GM19240 (cell line): ENCODE data around the gene PSMB9.
"Not testable (repeated sequence)": the region's sequence is repeated elsewhere in the genome, so short reads cannot be mapped to it uniquely, and the experiment has no call there.

Experiments
- DNase-seq: peaks from one replicate; pipeline ENCODE4 v3.0.0; 2011; ENCODE audit warnings: low spot score; ENCODE audit not compliant: insufficient read length

PSMB9 gene

DNA sequence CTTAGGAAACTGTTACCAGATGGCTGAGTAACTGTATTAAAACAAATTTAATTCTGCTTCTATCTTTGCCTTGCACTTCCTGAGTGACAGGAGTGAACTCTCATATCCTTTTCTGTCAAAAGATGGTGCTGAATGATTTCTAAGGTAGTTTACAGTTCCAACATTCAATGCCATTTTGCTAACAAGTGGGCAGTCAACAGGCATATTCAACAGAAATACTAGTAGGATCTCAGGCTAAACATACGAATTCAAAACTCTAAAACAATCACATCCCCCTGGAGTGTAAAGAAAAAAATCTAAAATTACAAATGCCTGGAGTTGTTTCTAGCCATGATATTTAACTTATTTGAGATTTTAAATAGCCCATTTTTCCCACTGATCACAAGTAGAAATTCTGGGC lies 6.7 kb downstream of the PSMB9 start:
- DNase-seq: no peak

DNA sequence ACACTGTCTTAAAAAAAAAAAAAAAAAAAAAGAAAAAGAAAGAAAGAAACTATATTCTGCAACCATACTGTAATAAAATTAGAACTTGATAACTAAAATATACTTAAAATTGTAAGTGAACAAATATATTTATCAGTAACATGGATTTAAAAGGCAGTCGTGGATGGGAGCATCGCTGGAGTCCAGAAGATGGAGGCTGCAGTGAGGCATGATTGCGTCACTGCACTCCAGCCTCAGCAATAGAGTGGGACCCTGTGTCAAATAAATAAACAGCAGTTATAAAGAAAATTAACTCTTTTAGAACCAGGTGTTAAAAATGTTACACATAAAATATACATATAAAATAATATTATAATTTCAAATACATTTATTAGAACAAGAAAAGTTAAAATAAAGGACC lies 8.7 kb downstream of the PSMB9 start:
- DNase-seq: no peak

- no peak for DNase-seq
Measured at GRCh38 chr6:32865724-32866443, 11.9 kb downstream of the PSMB9 start.

DNA sequence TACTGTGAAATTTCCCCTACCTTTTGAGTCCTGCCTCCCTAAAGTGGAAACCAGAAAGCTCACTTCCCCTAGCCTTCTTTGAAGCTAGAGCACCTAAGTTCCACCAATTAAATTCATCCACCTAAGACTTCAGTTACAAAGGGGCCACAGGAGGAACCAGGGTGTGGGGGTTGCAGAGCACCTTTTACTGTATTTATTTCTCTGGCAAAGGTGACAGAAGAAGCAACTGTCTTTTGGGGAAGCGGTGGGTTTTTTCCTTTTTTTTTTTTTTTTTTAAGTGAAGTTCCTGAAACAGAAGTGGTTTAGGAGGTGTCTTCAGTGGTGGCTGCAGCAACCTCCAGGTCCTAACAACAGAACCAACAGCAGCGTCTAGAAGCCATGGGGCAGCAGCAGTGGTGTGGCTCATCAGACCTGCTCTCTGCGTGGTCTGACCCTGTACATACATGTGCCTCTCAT lies 13.1 kb downstream of the PSMB9 start:
- DNase-seq: no peak

- DNase-seq: no peak
Measured at GRCh38 chr6:32867554-32868256, 13.7 kb downstream of the PSMB9 start.

GRCh38 chr6:32868257-32868788 lies 14.3 kb downstream of the PSMB9 start:
- no peak for DNase-seq

DNA sequence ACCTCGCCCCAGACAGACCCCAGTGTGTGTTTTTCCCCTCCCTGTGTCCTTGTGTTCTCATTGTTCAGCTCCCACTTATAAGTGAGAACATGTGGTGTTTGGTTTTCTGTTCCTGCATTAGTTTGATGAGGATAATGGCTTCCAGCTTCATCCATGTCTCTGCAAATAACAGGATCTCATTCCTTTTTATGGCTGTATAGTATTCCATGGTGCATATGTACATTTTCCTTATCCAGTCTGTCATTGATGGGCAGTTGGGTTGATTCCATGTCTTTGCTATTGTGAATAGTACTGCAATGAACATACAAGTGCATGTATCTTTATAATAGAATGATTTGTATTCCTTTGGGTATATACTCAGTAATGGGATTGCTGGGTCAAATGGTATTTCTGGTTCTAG lies 20.0 kb downstream of the PSMB9 start:
- DNase-seq: not testable (repeated sequence)

GRCh38 chr6:32876603-32877002 lies 22.6 kb downstream of the PSMB9 start:
- DNase-seq: no peak

DNA sequence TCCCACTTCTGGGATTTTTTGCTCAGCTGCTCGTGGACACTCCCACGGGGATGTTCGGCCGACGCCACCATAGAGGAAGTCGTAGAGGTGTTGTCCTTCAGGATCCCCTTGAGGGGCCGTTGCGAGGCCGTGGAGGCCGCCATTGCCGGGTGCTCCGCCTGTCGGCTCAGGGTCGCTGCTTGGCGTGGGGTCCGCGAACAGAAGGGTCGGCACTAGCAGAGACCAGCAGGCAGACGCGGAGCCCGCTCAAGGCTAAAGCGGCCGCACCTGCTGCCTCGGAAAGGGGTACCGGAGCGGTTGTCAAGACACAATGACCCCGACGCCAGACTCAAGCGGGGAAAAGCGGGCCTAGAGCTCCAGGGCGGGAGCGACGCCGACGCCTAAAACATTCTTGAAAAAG lies 25.7 kb downstream of the PSMB9 start:
- DNase-seq: no peak

- not testable (repeated sequence) for DNase-seq
Measured at GRCh38 chr6:32880962-32881361, 27.0 kb downstream of the PSMB9 start.

GRCh38 chr6:32882879-32883250 lies 28.9 kb downstream of the PSMB9 start:
- DNase-seq: no peak

DNA sequence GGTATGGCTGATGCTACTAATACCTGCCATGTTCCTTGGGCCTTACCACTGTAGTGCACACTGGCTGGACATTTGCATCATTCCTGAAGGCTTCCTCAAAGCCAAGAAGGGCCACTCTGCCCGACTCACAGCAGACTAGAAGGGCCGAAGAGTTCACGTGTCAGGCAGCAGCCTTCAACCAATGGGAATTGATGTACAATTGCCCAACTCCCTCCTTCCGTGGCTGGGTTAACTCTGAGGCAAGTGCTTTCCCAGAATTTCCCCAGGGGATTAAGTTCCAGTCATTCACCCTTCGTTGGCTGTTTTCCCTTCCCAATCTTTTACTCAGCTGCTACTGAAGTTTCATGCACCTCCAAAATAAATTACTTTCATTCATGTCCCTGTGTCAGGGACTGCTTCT lies 29.8 kb downstream of the PSMB9 start:
- no peak for DNase-seq

GRCh38 chr6:32885698-32886286 lies 31.8 kb downstream of the PSMB9 start:
- DNase-seq: no peak

DNA sequence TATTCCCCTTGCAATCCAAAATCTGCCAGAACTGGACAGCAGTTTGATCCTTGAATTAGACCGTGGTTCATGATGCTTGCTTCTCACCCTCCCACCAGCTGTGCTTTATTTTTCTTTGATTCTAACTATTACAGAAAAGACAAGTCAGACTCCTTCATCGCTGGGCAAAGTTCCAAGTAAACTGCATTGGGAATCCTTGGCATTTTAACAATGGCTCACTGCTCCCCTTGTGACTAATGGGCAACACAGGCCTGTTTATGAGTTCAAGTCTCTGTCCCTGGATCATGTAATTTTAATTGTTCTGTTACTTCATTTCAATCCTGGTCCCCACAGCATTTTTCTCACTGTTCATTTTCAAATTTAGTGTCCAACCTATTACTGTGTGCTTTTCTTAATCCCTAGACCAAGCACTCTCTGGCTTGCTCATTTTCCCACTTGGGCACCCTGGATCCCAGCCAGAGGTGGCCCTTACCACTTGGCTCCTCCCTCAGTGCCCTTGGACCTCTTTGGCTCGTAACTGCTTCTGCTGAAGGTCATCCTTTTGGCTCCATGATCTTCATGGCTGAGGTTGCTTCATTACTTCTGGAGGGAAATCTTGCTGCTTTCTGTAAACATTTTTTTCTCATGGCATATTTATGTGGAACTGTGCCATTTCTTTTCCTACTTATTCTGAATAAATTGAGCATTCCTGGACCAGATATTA lies 32.8 kb downstream of the PSMB9 start:
- DNase-seq: no peak

DNA sequence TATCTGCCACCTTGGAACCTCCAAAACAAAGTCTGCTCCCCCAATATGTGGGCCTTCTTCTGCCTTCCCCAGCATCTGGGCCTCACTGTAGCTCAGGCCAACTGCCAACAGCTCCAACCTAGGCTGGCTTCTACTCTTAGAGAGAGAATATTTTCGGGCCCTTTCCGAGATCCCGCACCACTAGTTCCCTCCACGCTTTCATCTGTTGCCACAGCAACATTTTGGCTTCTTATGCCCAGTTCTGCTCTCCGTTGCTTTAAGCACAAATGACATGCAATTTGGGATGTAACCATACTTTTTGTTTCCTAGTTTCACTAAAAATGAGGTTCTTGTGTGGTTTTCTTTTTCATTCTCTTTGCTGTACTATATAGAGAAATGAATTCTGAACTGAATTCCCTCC lies 33.6 kb downstream of the PSMB9 start:
- DNase-seq: no peak

GRCh38 chr6:32888576-32888975 lies 34.6 kb downstream of the PSMB9 start:
- DNase-seq: no peak

GRCh38 chr6:32889533-32889932 lies 35.5 kb downstream of the PSMB9 start:
- DNase-seq: no peak

- DNase-seq: no peak
Measured at GRCh38 chr6:32890831-32891230, 36.8 kb downstream of the PSMB9 start.

- peak; percentile 75 for DNase-seq
Measured at GRCh38 chr6:32894085-32895005, 40.4 kb downstream of the PSMB9 start.

- DNase-seq: no peak
Measured at GRCh38 chr6:32895006-32895345, 41.0 kb downstream of the PSMB9 start.

DNA sequence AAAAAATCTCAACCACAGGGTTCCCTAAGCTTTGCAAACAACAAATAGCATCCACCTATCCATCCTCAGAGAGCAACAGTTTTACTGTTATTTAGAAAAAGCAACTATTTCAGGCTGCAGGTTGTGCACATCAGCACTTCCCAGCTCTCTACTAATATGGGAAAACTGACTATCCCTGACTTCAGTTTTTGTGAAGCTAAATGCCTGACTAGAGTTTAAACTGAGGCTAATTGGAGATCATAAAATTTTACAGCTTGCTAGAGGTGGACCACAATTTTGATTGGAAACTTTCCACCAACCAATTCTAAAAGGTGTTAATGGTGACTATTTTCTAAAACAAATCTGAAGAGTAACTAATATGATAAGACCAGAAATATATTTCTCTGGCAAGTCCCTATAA lies 50.0 kb downstream of the PSMB9 start:
- no peak for DNase-seq
